K562 (cell line): ENCODE data around the gene BAK1. TPM values are rescaled to one million over a fixed set of nuclear protein-coding genes. Genes with fewer than 3 reads are reported as not detected.
A peak's percentile ranks its signal among the peaks of the same experiment; 100 is the strongest.

Source experiments
- ATAC-seq: fragments of 200-7000 bp; cut with Tn5 transposase; 3 replicates; pipeline ENCODE4 v1.9.1; 2020; ENCODE audit warnings: moderate library complexity
- BruUV-seq: library from RNA; stranded (reverse); fragments of 400-500 nt; replicated peaks from 2 replicates; lab custom pipeline; 2021; lab: Mats Ljungman, UMichigan
- CTCF ChIA-PET: fragments of 300-600 bp; formaldehyde crosslinking; extraction: SDS; loops from one replicate; lab custom pipeline; 2021; ENCODE audit warnings: low intra/inter-chr PET ratio; lab: Yijun Ruan, JAX
- POLR2A ChIA-PET: fragments of 300-600, 350-650 bp; sonication (Branson Sonifier 250); formaldehyde crosslinking; extraction: SDS; loops from one replicate; lab custom pipeline; 2021; ENCODE audit warnings: antibody characterized with exemption, inconsistent platforms; lab: Yijun Ruan, JAX
- DNase-seq, 4 experiments: peaks; one replicate each; pipeline versions ENCODE4 v3.0.0 to v3.0.0-alpha.2; 2011 to 2018; ENCODE audit warnings: low spot score in 3 of 4, mixed read lengths in 3 of 4; ENCODE audit errors: extremely low read depth in 1 of 4
- FAIRE-seq: peaks from 2 replicates; lab custom pipeline; 2011; peaks lifted over from hg19 to GRCh38; lab: Jason Lieb, UNC
- H2AFZ ChIP-seq: 2 replicates; pipeline ENCODE4 v1.6.0; 2011; ENCODE audit warnings: low read depth, low read length, control low read depth, inconsistent platforms
- H3K27ac ChIP-seq: fragments of 200-600 bp; 3 replicates; pipeline ENCODE4 v1.8.0; 2011; ENCODE audit warnings: low read depth, mild to moderate bottlenecking, control low read depth, inconsistent platforms, low read length, moderate library complexity, mixed read lengths; ENCODE audit errors: extremely low read depth
- H3K27me3 ChIP-seq, 2 experiments: fragments of 300-600 bp in 1 of 2; 2 replicates in 1 of 2; 3 replicates in 1 of 2; pipeline versions ENCODE4 v1.6.0 to v1.8.0; 2011; ENCODE audit warnings: inconsistent platforms in 2 of 2, low read length in 2 of 2, mild to moderate bottlenecking in 1 of 2, mixed read lengths in 1 of 2, moderate library complexity in 1 of 2; ENCODE audit not compliant: control insufficient read depth in 2 of 2, insufficient read depth in 2 of 2
- H3K36me3 ChIP-seq: fragments of 300-600 bp; 3 replicates; pipeline ENCODE4 v1.8.0; 2011; ENCODE audit warnings: mild to moderate bottlenecking, low read length, inconsistent platforms; ENCODE audit not compliant: control insufficient read depth, insufficient read depth
- H3K4me1 ChIP-seq, 2 experiments: fragments of 200-600 bp in 1 of 2; replicated peaks in 1 of 2; 2 replicates in 1 of 2; 3 replicates in 1 of 2; pipeline versions ENCODE4 v1.5.1 to v1.8.0; 2011; ENCODE audit warnings: inconsistent platforms in 2 of 2, low read length in 2 of 2, mild to moderate bottlenecking in 1 of 2, mixed read lengths in 1 of 2, moderate library complexity in 1 of 2; ENCODE audit not compliant: control insufficient read depth in 2 of 2, insufficient read depth in 2 of 2
- H3K4me2 ChIP-seq: 2 replicates; pipeline ENCODE4 v1.6.1; 2011; ENCODE audit warnings: low read length, control low read depth, inconsistent platforms, mixed read lengths; ENCODE audit not compliant: insufficient read depth
- H3K4me3 ChIP-seq: fragments of 200-600 bp; sonication (generic), shearing (Covaris generic); 2 replicates; pipeline ENCODE4 v1.5.1; 2016; ENCODE audit warnings: control low read depth, inconsistent platforms
- H3K79me2 ChIP-seq: fragments of 200-600 bp; 3 replicates; pipeline ENCODE4 v1.8.0; 2011; ENCODE audit warnings: low read length, inconsistent platforms; ENCODE audit not compliant: control insufficient read depth, insufficient read depth
- H3K9ac ChIP-seq, 2 experiments: 2 replicates each; pipeline versions ENCODE4 v1.6.0 to v1.6.1; 2011; ENCODE audit warnings: low read depth in 2 of 2, low read length in 2 of 2, control low read depth in 1 of 2, inconsistent platforms in 1 of 2, mild to moderate bottlenecking in 1 of 2, mixed read lengths in 1 of 2; ENCODE audit not compliant: insufficient read depth in 1 of 2
- H3K9me1 ChIP-seq: one replicate; pipeline ENCODE4 v1.6.0; 2011; ENCODE audit warnings: inconsistent platforms, mild to moderate bottlenecking, low read length, moderate library complexity; ENCODE audit not compliant: control insufficient read depth, insufficient read depth
- H3K9me3 ChIP-seq: replicated peaks from 2 replicates; pipeline ENCODE4 v1.5.1; 2011; ENCODE audit warnings: low read depth, low read length, inconsistent platforms; ENCODE audit not compliant: control insufficient read depth, insufficient read depth
- H4K20me1 ChIP-seq: replicated peaks from 2 replicates; pipeline ENCODE4 v1.6.1; 2011; ENCODE audit warnings: low read length, inconsistent platforms, mixed read lengths; ENCODE audit not compliant: control insufficient read depth, insufficient read depth
- ARID3A ChIP-seq: IDR thresholded peaks from 2 replicates; pipeline ENCODE4 v1.6.1; 2012; ENCODE audit warnings: low read depth, low read length, improper control_type of control experiment, borderline replicate concordance
- ARID3B ChIP-seq: fragments of 250-450 bp; sonication (Bioruptor Pico); IDR thresholded peaks from 2 replicates; pipeline ENCODE4 v1.4.0; 2020; ENCODE audit warnings: borderline replicate concordance
- CBFA2T3 ChIP-seq: fragments of 450-650 bp; IDR thresholded peaks from 2 replicates; pipeline ENCODE4 v1.6.1; 2017
- DACH1 ChIP-seq: fragments of 450-650 bp; IDR thresholded peaks from 2 replicates; pipeline ENCODE4 v1.6.1; 2018; ENCODE audit not compliant: partially characterized antibody
- FOXJ3 ChIP-seq: sonication (generic); formaldehyde crosslinking; IDR thresholded peaks from 2 replicates; pipeline ENCODE4 v1.4.0; 2020; ENCODE audit warnings: mild to moderate bottlenecking, missing genetic modification reagents
- FOXK1 ChIP-seq: sonication (generic); formaldehyde crosslinking; IDR thresholded peaks from 2 replicates; pipeline ENCODE4 v1.8.0; 2022; ENCODE audit warnings: missing genetic modification reagents, mild to moderate bottlenecking, borderline replicate concordance
- FOXM1 ChIP-seq, 2 experiments: fragments of 450-650 bp in 1 of 2; sonication (generic) in 1 of 2; formaldehyde crosslinking in 1 of 2; IDR thresholded peaks; 2 replicates each; pipeline versions ENCODE4 v1.6.1 to v1.9.0; 2017 to 2022; ENCODE audit warnings: low read depth in 2 of 2, mild to moderate bottlenecking in 2 of 2, missing genetic modification reagents in 1 of 2, moderate library complexity in 1 of 2
- GTF2E2 ChIP-seq: fragments of 200-800 bp; sonication (Bioruptor generic); IDR thresholded peaks from 2 replicates; pipeline ENCODE4 v1.6.1; 2016; ENCODE audit warnings: missing genetic modification characterization, missing compliant biosample characterization
- GTF2F1 ChIP-seq: IDR thresholded peaks from 2 replicates; pipeline ENCODE4 v1.6.1; 2011; ENCODE audit warnings: low read depth, low read length, improper control_type of control experiment
- KAT8 ChIP-seq: fragments of 450-650 bp; IDR thresholded peaks from 2 replicates; pipeline ENCODE4 v1.6.1; 2016; ENCODE audit warnings: low read depth, mild to moderate bottlenecking
- MAZ ChIP-seq, 2 experiments: fragments of 450-650 bp in 1 of 2; sonication (generic) in 1 of 2; formaldehyde crosslinking; IDR thresholded peaks in 1 of 2; conservative IDR thresholded peaks in 1 of 2; 2 replicates each; pipeline versions ENCODE4 v1.4.0 to v1.5.0; 2020; ENCODE audit warnings: mild to moderate bottlenecking in 1 of 2, missing genetic modification reagents in 1 of 2
- MCM5 ChIP-seq: fragments of 450-650 bp; IDR thresholded peaks from 2 replicates; pipeline ENCODE4 v1.6.1; 2016; ENCODE audit warnings: low read depth
- NR2C1 ChIP-seq, 2 experiments: fragments of 450-650 bp; IDR thresholded peaks; 2 replicates each; pipeline ENCODE4 v1.6.1; 2017; ENCODE audit warnings: mild to moderate bottlenecking in 2 of 2, antibody characterized with exemption in 1 of 2, inconsistent platforms in 1 of 2, missing compliant biosample characterization in 1 of 2, missing genetic modification characterization in 1 of 2
- POLR2H ChIP-seq: IDR thresholded peaks from 2 replicates; pipeline ENCODE4 v1.6.1; 2016; ENCODE audit warnings: missing genetic modification characterization, low read depth, mild to moderate bottlenecking, control low read depth, missing compliant biosample characterization, moderate library complexity
- RFX7 ChIP-seq: fragments of 250-450 bp; sonication (Bioruptor Pico); IDR thresholded peaks from 2 replicates; pipeline ENCODE4 v1.5.1; 2021; ENCODE audit warnings: mild to moderate bottlenecking
- SIRT6 ChIP-seq: IDR thresholded peaks from one replicate; pipeline ENCODE4 v1.6.1; 2012; ENCODE audit warnings: low read depth, mild to moderate bottlenecking, control low read depth, inconsistent platforms, low read length, moderate library complexity
- ZNF444 ChIP-seq: fragments of 250-450 bp; sonication (Bioruptor Pico); IDR thresholded peaks from 2 replicates; pipeline ENCODE4 v1.4.0; 2020; ENCODE audit warnings: mild to moderate bottlenecking, moderate library complexity
- WGBS: fragments of 100-300 bp; shearing (Covaris generic); methylation state at CpG from one replicate; pipeline ENCODE4 v1.1.6; 2016; ENCODE audit warnings: low coverage, mixed read lengths; ENCODE audit not compliant: insufficient coverage; ENCODE audit errors: missing lambda C conversion rate; 5-methylcytosine and 5-hydroxymethylcytosine counted together
- in situ Hi-C: fragments of 300-500 bp; cut with MboI; formaldehyde crosslinking; loops from 4 replicates; pipeline ENCODE4 v1.15.0; 2018; ENCODE audit warnings: inconsistent platforms, mixed read lengths
- intact Hi-C: fragments of 100-400 bp; cut with micrococcal nuclease; formaldehyde crosslinking; loops from 2 replicates; pipeline ENCODE4 v1.14.2; 2022
- polyA plus RNA-seq, 8 experiments: library from polyadenylated mRNA; depleted of rRNA in 4 of 8; stranded (reverse) in 5 of 8; unstranded in 3 of 8; fragments of >200 nt; fragmentation: Nextera tagmentation in 2 of 8; fragmentation: Illumina TruSeq in 1 of 8; extraction: Ambion mirVana in 2 of 8; extraction: Trizol in 1 of 8; gene quantifications; 2 replicates each; pipeline versions ENCODE4 v1.2.1 to v1.2.3, GENCODE V29; 2011 to 2014; ENCODE audit warnings: inconsistent platforms in 1 of 8, missing spikeins in 1 of 8
- total RNA-seq, 7 experiments: library from RNA; depleted of rRNA in 6 of 7; stranded (reverse); fragments of >200 nt in 6 of 7; fragmentation: Illumina TruSeq in 2 of 7; extraction: Trizol in 2 of 7; gene quantifications; 2 replicates each; pipeline versions ENCODE4 v1.2.1 to v1.2.3, GENCODE V29; 2011 to 2021; ENCODE audit warnings: low replicate concordance in 1 of 7

The BAK1 gene
- total and polyA plus RNA-seq, 9 of the 15 experiments (the other 6 are each of a cell fraction or from before 2014, with no cell fraction given), result 5.4 to 30.7 (median 18.9) TPM

GRCh38 chr6:33589731-33590530 lies 9.9 kb upstream of the BAK1 start:
- WGBS, result 7% methylated on average over 9 of the region's 9 CpGs
- Histone ChIP-seq H2AFZ (peak overlapping the region; percentile 51; the same call in 1 of the 2 replicates), H3K9me1 (peaks cover 2% of the 10 kb centered on the region), H3K4me3 (no peak overlapping the region), H3K79me2 (no peaks in the 10 kb centered on the region), H3K4me1 (peaks cover 18 to 32% of the 10 kb centered on the region in 2 experiments), H3K9ac (peak overlapping the region in 1 of 2 experiments; percentile 80; a peak in 3 of 4 replicates), H3K9me3 (no peaks in the 10 kb centered on the region), H3K27ac (peak overlapping the region; percentile 9; the same call in 1 of the 3 replicates), H3K27me3 (no peaks in the 10 kb centered on the region), H3K4me2 (peak overlapping the region; percentile 9), H4K20me1 (no peaks in the 10 kb centered on the region), H3K36me3 (no peaks in the 10 kb centered on the region)
- BruUV-seq, result no TSS peak
- ChIA-PET POLR2A (no interaction called here), CTCF (interaction anchor here (0.5 to 3.9 kb wide), 10 partner anchors 41 to 1176 kb away, joined by 3 to 60 read pairs (median 4); no protein-coding TSS in a partner anchor)
- intact Hi-C loops (loop anchor here (1.0 to 2.0 kb wide), 2 partner anchors 83 to 110 kb away; no protein-coding TSS in a partner anchor), in situ Hi-C loops (loop anchor here (5.0 to 10.0 kb wide), 3 partner anchors 112 to 415 kb away; no protein-coding TSS in a partner anchor)
- ATAC-seq (peak; percentile 76), FAIRE-seq (peak; percentile 93), DNase-seq (peak; percentile 78 to 84 (median 81))
- TF ChIP-seq GTF2E2 (tag), result 0 out of 2 replicates have a peak, but pooled peaks have one; percentile 32
- no peak for TF ChIP-seq FOXK1 (CRISPR knock-in tag)
- no peak for TF ChIP-seq FOXM1 (IDR thresholded peaks at IDR 0.05; ENCODE audit: low read depth)
- no peak for TF ChIP-seq FOXM1 (CRISPR knock-in tag; IDR thresholded peaks at IDR 0.05; ENCODE audit: low read depth)
- no peak for TF ChIP-seq SIRT6
- TF ChIP-seq MCM5, result no peak
- TF ChIP-seq GTF2F1, result no peak
- TF ChIP-seq ZNF444 (CRISPR knock-in tag), result no peak
- TF ChIP-seq DACH1, result peak; percentile 58
- peak in 1 of 2 experiments; percentile 20; a peak in 1 of 4 replicates for TF ChIP-seq MAZ (CRISPR knock-in tag; conservative IDR thresholded peaks at IDR 0.05 in 1 of 2, IDR thresholded peaks at IDR 0.05 in 1 of 2)
- no peak for TF ChIP-seq KAT8
- no peak for TF ChIP-seq FOXJ3 (CRISPR knock-in tag)
- peak; percentile 79 for TF ChIP-seq CBFA2T3
- TF ChIP-seq RFX7 (CRISPR knock-in tag), result no peak
- no peak for TF ChIP-seq ARID3A
- no peak for TF ChIP-seq NR2C1 (IDR thresholded peaks at IDR 0.05)
- no peak for TF ChIP-seq NR2C1 (tag; IDR thresholded peaks at IDR 0.05)
- TF ChIP-seq POLR2H (tag), result no peak
- TF ChIP-seq ARID3B (CRISPR knock-in tag), result no peak
